Measurements from ENCODE around the gene POLR2L. TPM values are rescaled to one million over a fixed set of nuclear protein-coding genes. Genes with fewer than 3 reads are reported as not detected.

The POLR2L gene
- total RNA-seq, 1 donor from 2014 or later, result 42.0 TPM

GRCh38 chr11:796565-797295 lies 45.6 kb downstream of the POLR2L start:
- DNase-seq (ENCODE audit: low read depth), result no peak
- no peaks in the 10 kb centered on the region for H3K27me3 ChIP-seq (ENCODE audit: control insufficient read depth, insufficient read depth, low read length)
- H3K4me3 ChIP-seq (ENCODE audit: low read depth, low read length), result peak overlapping the region; percentile 71
- TF ChIP-seq CTCF (IDR thresholded peaks at IDR 0.05; ENCODE audit: insufficient read depth, low read length, poor library complexity, severe bottlenecking), result no peak
- H3K36me3 ChIP-seq (ENCODE audit: control insufficient read depth, insufficient read depth, low read length), result no peaks in the 10 kb centered on the region

- H3K36me3 ChIP-seq (ENCODE audit: control insufficient read depth, insufficient read depth, low read length), result no peaks in the 10 kb centered on the region
- H3K4me3 ChIP-seq (ENCODE audit: low read depth, low read length), result peak overlapping the region; percentile 52
- no peak for TF ChIP-seq CTCF (IDR thresholded peaks at IDR 0.05; ENCODE audit: insufficient read depth, low read length, poor library complexity, severe bottlenecking)
- DNase-seq (ENCODE audit: low read depth), result no peak
- H3K27me3 ChIP-seq (ENCODE audit: control insufficient read depth, insufficient read depth, low read length), result no peaks in the 10 kb centered on the region
Measured at GRCh38 chr11:795634-796564, 46.4 kb downstream of the POLR2L start.

- no peak for DNase-seq (ENCODE audit: low read depth)
- H3K36me3 ChIP-seq (ENCODE audit: control insufficient read depth, insufficient read depth, low read length), result no peaks in the 10 kb centered on the region
- H3K4me3 ChIP-seq (ENCODE audit: low read depth, low read length), result peak overlapping the region; percentile 52
- H3K27me3 ChIP-seq (ENCODE audit: control insufficient read depth, insufficient read depth, low read length), result peaks cover 1% of the 10 kb centered on the region
- TF ChIP-seq CTCF (IDR thresholded peaks at IDR 0.05; ENCODE audit: insufficient read depth, low read length, poor library complexity, severe bottlenecking), result no peak
Measured at GRCh38 chr11:794766-795633, 47.3 kb downstream of the POLR2L start.

- TF ChIP-seq CTCF (IDR thresholded peaks at IDR 0.05; ENCODE audit: insufficient read depth, low read length, poor library complexity, severe bottlenecking), result no peak
- Histone ChIP-seq H3K36me3 (ENCODE audit: control insufficient read depth, insufficient read depth, low read length) (no peaks in the 10 kb centered on the region), H3K4me3 (ENCODE audit: low read depth, low read length) (no peak overlapping the region), H3K27me3 (ENCODE audit: control insufficient read depth, insufficient read depth, low read length) (peaks cover 8% of the 10 kb centered on the region)
- DNase-seq (ENCODE audit: low read depth), result no peak
Measured at GRCh38 chr11:794013-794765, 48.1 kb downstream of the POLR2L start.

GRCh38 chr11:793556-793955 lies 48.8 kb downstream of the POLR2L start:
- Histone ChIP-seq H3K4me3 (ENCODE audit: low read depth, low read length) (no peak overlapping the region), H3K27me3 (ENCODE audit: control insufficient read depth, insufficient read depth, low read length) (peaks cover 15% of the 10 kb centered on the region), H3K36me3 (ENCODE audit: control insufficient read depth, insufficient read depth, low read length) (no peaks in the 10 kb centered on the region)
- DNase-seq (ENCODE audit: low read depth), result no peak
- no peak for TF ChIP-seq CTCF (IDR thresholded peaks at IDR 0.05; ENCODE audit: insufficient read depth, low read length, poor library complexity, severe bottlenecking)

All from kidney epithelial cell (primary cell).